ENCODE results near the gene ZNF483.

GRCh38 chr9:111502506-111502905, 22.5 kb upstream of the ZNF483 start:
- TF ChIP-seq CTCF (IDR thresholded peaks at IDR 0.05; ENCODE audit: low read length) (no peak), EZH2 (IDR thresholded peaks at IDR 0.05; ENCODE audit: borderline replicate concordance, low read length) (no peak)

Data from OCI-LY1 (cell line).